Measurements from ENCODE around the gene TBX10. TPM values are rescaled to one million over a fixed set of nuclear protein-coding genes. Genes with fewer than 3 reads are reported as not detected.

TBX10 gene
- polyA plus RNA-seq, 1 donor (not counting 4 experiments of a cell fraction or from before 2014, with no cell fraction given): not detected

GRCh38 chr11:67617243-67617953 is 22.2 kb downstream of the TBX10 start:
- H2AFZ ChIP-seq (ENCODE audit: control insufficient read depth, low read length): no peak overlapping the region
- dilution Hi-C loops (cut with MboI; ENCODE audit: extremely low pct_ligation_motif_present, low sequenced_read_pairs): no loop called here
- H3K4me1 ChIP-seq (ENCODE audit: control insufficient read depth, extremely low read depth, insufficient read depth, low read length): peaks cover 13% of the 10 kb centered on the region
- no peak overlapping the region for H3K27ac ChIP-seq (ENCODE audit: control insufficient read depth, insufficient read depth, low read length)
- no peak overlapping the region for H3K9ac ChIP-seq (ENCODE audit: control insufficient read depth, extremely low read depth, insufficient read depth, low read length)
- DNase-seq (ENCODE audit: low read depth, low spot score) (no peak), FAIRE-seq (no peak)
- H3K27me3 ChIP-seq (ENCODE audit: control insufficient read depth, extremely low read depth, insufficient read depth, low read length): peaks cover 10% of the 10 kb centered on the region
- peaks cover 5 to 6% of the 10 kb centered on the region in 2 experiments for H3K36me3 ChIP-seq (ENCODE audit: control insufficient read depth in 2 of 2, extremely low read depth in 1 of 2, insufficient read depth in 2 of 2, low read length in 2 of 2)
- TF ChIP-seq, protein P1, sequence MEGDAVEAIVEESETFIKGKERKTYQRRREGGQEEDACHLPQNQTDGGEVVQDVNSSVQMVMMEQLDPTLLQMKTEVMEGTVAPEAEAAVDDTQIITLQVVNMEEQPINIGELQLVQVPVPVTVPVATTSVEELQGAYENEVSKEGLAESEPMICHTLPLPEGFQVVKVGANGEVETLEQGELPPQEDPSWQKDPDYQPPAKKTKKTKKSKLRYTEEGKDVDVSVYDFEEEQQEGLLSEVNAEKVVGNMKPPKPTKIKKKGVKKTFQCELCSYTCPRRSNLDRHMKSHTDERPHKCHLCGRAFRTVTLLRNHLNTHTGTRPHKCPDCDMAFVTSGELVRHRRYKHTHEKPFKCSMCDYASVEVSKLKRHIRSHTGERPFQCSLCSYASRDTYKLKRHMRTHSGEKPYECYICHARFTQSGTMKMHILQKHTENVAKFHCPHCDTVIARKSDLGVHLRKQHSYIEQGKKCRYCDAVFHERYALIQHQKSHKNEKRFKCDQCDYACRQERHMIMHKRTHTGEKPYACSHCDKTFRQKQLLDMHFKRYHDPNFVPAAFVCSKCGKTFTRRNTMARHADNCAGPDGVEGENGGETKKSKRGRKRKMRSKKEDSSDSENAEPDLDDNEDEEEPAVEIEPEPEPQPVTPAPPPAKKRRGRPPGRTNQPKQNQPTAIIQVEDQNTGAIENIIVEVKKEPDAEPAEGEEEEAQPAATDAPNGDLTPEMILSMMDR (optimal IDR thresholded peaks at IDR 0.05 in 1 of 3, IDR thresholded peaks at IDR 0.05 in 1 of 3, conservative IDR thresholded peaks at IDR 0.05 in 1 of 3; ENCODE audit: extremely low read depth in 1 of 3, insufficient read depth in 2 of 3, low read length in 3 of 3): no peak
- TF ChIP-seq EZH2 (IDR thresholded peaks at IDR 0.05; ENCODE audit: low read length): no peak
- no peaks in the 10 kb centered on the region for H3K79me2 ChIP-seq (ENCODE audit: control insufficient read depth, insufficient read depth, low read length)
- no peaks in the 10 kb centered on the region for H4K20me1 ChIP-seq (ENCODE audit: control insufficient read depth, extremely low read depth, insufficient read depth, low read length)
- no peak overlapping the region for H3K4me3 ChIP-seq (ENCODE audit: control insufficient read depth in 2 of 3, extremely low read depth in 1 of 3, insufficient read depth in 2 of 3, low read depth in 1 of 3, low read length in 3 of 3)
- H3K9me3 ChIP-seq (ENCODE audit: control insufficient read depth, low read depth, low read length): no peaks in the 10 kb centered on the region
- H3K4me2 ChIP-seq (ENCODE audit: control insufficient read depth, extremely low read depth, insufficient read depth, low read depth, low read length): no peak overlapping the region
- H3K9me1 ChIP-seq (ENCODE audit: control insufficient read depth, extremely low read depth, insufficient read depth, low read length): no peaks in the 10 kb centered on the region

- FAIRE-seq (no peak), DNase-seq (ENCODE audit: low read depth, low spot score) (no peak)
- H3K4me3 ChIP-seq (ENCODE audit: control insufficient read depth in 2 of 3, extremely low read depth in 1 of 3, insufficient read depth in 2 of 3, low read depth in 1 of 3, low read length in 3 of 3): no peak overlapping the region
- no peaks in the 10 kb centered on the region for H3K9me3 ChIP-seq (ENCODE audit: control insufficient read depth, low read depth, low read length)
- dilution Hi-C loops (cut with MboI; ENCODE audit: extremely low pct_ligation_motif_present, low sequenced_read_pairs): no loop called here
- peaks cover 13% of the 10 kb centered on the region for H3K4me1 ChIP-seq (ENCODE audit: control insufficient read depth, extremely low read depth, insufficient read depth, low read length)
- peaks cover 6 to 11% of the 10 kb centered on the region in 2 experiments for H3K36me3 ChIP-seq (ENCODE audit: control insufficient read depth in 2 of 2, extremely low read depth in 1 of 2, insufficient read depth in 2 of 2, low read length in 2 of 2)
- H3K79me2 ChIP-seq (ENCODE audit: control insufficient read depth, insufficient read depth, low read length): no peaks in the 10 kb centered on the region
- no peaks in the 10 kb centered on the region for H3K9me1 ChIP-seq (ENCODE audit: control insufficient read depth, extremely low read depth, insufficient read depth, low read length)
- H3K9ac ChIP-seq (ENCODE audit: control insufficient read depth, extremely low read depth, insufficient read depth, low read length): no peak overlapping the region
- H3K27me3 ChIP-seq (ENCODE audit: control insufficient read depth, extremely low read depth, insufficient read depth, low read length): peaks cover 10% of the 10 kb centered on the region
- no peak overlapping the region for H3K4me2 ChIP-seq (ENCODE audit: control insufficient read depth, extremely low read depth, insufficient read depth, low read depth, low read length)
- no peak overlapping the region for H2AFZ ChIP-seq (ENCODE audit: control insufficient read depth, low read length)
- no peak for TF ChIP-seq EZH2 (IDR thresholded peaks at IDR 0.05; ENCODE audit: low read length)
- TF ChIP-seq, protein P1 (optimal IDR thresholded peaks at IDR 0.05 in 1 of 3, IDR thresholded peaks at IDR 0.05 in 1 of 3, conservative IDR thresholded peaks at IDR 0.05 in 1 of 3; ENCODE audit: extremely low read depth in 1 of 3, insufficient read depth in 2 of 3, low read length in 3 of 3): no peak
- H4K20me1 ChIP-seq (ENCODE audit: control insufficient read depth, extremely low read depth, insufficient read depth, low read length): no peaks in the 10 kb centered on the region
- H3K27ac ChIP-seq (ENCODE audit: control insufficient read depth, insufficient read depth, low read length): no peak overlapping the region
These were observed 22.9 kb downstream of the TBX10 start for GRCh38 chr11:67616431-67617242.

All from keratinocyte (primary cell).